HuH-7 (cell line): ENCODE results near the gene TADA2B.

ENCODE experiments used
- DNase-seq: peaks from one replicate; pipeline ENCODE4 v3.0.0; 2011; ENCODE audit warnings: low spot score

Gene TADA2B, protein sequence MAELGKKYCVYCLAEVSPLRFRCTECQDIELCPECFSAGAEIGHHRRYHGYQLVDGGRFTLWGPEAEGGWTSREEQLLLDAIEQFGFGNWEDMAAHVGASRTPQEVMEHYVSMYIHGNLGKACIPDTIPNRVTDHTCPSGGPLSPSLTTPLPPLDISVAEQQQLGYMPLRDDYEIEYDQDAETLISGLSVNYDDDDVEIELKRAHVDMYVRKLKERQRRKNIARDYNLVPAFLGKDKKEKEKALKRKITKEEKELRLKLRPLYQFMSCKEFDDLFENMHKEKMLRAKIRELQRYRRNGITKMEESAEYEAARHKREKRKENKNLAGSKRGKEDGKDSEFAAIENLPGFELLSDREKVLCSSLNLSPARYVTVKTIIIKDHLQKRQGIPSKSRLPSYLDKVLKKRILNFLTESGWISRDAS

DNA sequence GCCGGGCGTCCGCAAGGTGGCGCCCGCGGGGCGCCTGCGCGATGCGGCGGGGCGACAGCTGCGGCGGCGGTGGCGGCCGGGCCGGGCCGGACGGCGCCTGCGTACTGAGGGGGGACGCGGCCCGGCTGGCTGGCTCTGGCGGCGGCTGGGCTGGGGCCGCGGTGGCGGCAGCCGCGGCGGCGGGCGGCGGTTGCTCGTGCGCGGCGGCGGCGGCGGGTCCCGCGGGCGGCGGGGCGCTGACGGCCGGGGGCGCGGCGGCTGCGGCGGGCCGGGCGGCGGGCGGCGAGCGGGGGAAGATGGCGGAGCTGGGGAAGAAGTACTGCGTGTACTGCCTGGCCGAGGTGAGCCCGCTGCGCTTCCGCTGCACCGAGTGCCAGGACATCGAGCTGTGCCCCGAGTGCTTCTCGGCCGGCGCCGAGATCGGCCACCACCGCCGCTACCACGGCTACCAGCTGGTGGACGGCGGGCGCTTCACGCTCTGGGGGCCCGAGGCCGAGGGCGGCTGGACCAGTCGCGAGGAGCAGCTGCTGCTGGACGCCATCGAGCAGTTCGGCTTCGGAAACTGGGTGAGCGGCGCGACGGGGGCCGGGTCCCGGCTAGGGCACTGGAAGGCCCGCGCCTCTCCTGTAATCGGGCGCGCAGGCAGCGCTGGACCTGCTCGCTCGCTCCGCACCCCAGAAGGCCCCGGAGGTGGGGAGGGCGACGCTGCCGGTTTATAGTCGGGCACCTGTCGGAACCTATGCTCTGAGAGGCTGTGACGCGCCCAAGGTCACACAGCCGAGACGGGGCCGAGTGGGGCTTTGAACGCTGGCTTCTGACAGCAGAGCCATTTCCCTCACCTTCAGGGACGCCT, at the start of gene TADA2B:
Gene TADA2B, plus strand, starts transcription at position 89 of the 853 bp plus-strand sequence. Its CDS starts 208 bp downstream, at position 297.
- DNase-seq: no peak

DNA sequence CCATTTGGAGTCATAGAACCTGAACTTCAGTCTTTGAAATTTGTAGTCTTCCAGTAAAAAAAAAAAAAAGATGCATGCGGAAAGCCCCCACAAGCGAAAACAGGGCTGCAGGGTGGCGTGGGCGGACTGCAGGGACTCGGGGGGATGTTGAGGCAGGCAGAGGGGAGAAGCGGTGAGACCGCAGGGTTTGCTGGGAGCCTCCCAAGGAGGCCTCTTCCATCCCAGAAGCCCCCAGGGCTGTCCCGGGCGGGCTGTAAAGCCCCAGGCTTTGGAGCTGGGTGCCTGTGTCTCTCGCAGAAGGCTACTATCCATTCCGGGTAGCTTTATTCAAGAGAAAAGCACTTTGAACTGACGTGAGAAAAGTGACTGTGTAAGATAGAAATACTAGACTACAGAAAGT, 46.7 kb upstream of the TADA2B start:
- no peak for DNase-seq

DNA sequence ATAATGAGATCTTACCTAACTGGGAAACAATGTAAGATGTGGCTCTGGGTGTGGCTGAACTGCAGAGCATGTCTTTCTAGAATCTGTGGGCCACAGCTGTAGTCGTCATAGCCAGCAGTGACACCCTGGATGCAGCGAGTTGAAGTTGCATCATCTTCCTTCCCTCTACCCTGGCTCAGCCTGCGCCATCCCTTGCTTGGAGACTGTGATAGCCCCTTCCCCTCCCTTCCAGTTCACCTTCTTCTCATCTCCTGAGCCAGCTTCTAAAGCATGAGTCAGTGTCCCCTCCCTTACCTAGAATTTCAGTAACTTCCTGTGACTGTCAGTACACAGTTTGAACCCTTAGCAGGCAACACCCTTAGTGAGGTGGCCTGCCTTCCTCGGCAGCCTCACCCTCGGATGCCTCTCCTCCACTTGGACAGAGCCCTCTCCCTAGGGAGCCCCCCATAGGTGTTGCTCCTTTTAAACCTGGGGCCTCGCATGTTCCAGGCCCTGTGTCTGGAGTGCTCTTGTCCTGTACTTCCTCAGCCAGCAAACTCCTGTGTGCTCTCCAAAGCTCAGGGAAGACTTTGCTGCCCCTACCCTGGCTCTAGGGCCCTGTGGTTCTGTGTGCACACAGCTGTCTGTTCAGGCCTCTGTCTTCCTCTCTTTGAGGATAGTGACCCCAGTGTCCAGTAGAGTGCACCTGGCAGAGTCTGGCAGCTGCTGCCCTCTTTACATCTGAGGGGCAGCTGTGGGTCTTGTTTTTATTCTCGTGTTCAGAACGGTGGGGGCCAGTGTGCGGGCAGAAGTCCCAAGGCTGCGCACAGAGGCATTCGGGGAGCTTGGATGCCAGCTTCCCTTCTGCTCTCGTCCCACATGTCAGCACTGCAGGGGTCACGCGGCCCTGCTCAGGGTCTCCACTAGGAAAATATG, 43.7 kb upstream of the TADA2B start:
- DNase-seq: no peak

DNA sequence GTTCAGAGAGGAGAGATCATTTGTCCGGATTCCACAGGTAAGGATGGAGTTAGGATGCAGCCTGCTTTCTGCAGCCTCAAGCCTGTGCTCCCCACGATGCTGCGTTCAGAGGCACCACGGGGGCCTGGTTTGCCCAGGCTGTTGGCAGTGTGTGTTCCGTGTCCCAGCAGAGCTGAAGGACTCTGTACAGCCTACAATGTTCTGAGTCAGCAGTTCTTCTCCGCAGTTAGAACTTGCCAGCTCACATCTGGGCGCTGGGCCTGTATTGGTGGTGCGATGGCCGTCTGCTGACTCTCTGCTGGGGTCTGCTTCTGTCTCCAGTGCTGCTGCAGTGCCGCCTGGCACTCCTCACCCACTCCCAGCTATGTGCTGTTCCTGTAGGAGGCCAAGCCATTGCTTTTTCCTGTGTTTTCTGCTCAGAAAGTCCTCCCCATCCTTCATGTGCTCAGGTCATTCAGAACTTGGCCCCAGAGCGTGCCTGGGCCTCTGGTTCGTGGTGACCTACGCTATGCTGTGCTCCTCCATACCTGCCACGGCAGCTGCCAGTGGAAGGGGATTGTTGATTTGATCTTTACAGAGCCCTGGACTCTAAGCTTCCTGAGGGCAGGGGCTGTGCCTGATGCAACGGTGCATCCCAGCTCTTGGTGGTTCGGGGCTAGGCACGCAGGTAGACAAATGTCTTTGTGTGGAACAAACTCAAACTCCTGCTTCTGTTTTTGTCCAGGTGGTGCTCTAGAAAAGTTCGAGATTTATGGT, 42.6 kb upstream of the TADA2B start:
- no peak for DNase-seq

DNA sequence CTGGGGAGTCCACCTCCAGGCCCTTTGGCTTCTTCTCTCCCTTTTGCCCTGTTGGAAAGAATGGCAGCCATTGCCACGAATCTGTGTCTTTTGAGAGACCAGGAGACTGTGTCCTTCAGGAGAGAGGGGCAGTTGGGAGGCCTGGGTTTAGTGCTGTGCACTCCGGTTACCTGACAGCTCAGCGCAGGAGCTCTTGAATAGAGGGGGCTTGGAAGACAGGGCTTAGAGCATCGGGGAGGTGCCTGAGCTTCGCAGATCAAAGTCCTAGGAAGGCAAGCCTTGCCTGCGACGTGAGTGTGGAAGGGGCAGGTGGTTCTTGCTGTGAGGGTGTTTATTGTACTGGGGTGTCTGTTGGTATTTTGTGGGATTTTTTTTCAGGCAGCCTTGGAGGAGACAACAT, 41.9 kb upstream of the TADA2B start:
- DNase-seq: no peak

DNA sequence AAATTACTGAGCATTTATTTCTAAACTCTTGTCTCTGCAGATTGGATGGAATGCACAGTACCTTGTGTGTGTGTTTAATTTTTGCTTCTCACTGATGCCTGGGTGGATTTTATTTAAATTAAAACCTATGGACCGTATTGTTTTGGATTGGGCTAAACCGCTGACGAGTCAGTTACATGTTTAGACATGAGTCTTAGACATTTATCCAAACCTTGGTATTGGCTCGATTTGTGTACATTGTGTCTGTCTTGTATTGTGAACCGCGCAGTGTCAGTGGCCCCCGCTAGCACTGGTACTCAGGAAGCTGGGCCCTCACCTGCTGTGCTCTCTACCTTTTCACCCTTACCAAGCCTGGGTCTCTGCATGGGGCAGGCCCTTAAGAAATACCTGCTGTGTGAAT, 40.8 kb upstream of the TADA2B start:
- DNase-seq: no peak

DNA sequence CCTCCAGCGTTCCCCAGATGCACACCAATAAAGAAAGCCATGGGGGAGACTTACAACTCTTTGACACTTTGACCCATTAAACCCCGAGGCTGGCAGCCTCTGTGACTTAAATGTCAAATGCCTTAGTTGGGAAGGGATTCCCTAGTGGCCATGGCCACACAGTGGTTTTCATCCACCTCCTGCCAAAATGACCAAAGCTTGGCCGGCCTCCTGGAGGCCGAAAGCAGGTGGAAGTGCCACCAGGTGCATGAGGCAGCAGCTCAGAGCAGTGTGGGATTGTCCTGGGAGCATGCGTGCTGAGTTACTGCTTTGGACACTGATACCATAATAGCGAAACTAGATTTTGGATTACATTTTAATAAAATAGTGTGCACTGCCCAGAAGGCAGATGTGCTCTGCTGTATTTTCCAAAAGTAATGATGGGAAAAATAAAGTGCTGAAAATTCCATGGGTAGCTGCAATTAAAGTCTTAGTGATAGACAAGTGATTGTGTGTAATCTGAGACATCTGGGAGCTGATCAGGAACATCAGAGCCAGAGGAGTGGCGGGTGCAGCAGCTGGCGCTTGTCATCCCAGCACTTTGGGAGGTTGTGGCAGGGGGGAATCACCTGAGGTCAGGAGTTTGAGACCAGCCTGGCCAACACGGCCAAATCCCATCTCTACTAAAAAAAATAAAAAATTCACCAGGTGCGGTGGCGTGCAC, 39.8 kb upstream of the TADA2B start:
- no peak for DNase-seq

DNA sequence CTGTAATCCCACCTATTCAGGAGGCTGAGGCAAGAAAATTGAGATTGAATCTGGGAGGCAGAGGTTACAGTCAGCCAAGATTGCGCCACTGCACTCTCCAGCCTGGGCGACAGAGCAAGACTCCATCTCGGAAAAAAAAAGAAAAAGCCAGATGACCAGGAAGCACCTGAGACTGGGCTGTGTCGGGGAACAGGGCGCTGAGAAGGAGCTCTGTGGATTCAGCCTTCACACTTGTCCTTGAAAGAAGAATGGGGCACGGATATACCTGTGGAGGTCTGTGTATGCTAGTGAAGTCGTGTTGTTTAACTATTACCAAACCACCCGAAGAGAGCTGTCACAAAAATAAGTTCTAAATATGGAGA, 39.3 kb upstream of the TADA2B start:
- no peak for DNase-seq

DNA sequence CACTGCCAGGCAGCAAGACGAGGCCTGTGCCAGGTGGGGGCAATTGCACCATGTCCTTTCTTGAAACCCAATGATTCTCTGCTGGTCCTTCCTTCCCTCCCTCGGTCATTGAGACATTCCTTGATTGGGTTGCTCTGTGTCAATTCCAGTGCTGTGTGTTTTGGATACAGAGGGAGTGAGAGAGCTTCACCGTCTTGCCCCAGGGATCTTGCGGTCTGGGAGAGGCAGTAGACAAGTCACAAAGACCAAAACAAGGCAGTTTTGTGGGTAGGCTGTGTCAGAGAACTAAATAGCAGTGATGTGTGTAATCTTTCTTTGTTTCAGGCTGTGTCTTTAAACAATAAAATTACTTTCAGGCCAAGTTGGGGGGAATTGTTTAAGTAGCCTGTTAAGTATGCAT, 38.8 kb upstream of the TADA2B start:
- no peak for DNase-seq

DNA sequence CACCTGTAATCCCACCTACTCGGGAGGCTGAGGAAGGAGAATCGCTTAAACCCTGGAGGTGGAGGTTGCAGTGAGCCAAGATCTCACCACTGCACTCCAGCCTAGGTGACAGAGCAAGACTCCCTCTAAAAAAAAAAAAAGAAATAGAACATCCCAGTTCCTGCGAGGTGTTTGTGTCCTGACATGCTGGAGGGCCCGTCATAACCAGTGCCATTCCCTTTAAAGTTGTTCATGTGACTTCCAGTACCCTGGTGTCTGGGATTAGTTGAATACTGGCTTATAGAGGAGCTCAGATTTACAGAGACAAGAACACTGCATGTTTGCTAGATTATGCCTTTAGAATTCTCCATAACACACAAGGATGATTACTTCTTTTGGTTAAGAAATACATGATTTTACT, 37.6 kb upstream of the TADA2B start:
- no peak for DNase-seq

DNA sequence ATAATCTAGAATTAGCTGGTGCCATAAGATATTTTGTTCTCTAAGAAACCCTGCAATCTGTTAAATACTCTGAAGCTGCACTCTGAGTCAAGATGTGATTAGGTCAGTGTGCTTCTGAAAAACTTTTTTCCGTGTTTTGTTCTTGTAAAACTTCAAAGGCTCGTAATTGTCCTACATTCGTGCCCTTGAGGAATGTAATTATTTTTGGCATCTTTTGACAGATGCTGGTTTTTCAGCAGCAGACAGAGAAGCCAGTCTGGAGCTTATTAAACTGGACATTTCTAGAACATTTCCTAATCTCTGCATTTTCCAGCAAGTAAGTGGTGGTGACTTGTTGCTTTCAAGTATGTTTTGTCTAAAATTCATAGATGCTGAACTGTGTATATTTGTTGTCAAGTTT, 36.8 kb upstream of the TADA2B start:
- DNase-seq: no peak

DNA sequence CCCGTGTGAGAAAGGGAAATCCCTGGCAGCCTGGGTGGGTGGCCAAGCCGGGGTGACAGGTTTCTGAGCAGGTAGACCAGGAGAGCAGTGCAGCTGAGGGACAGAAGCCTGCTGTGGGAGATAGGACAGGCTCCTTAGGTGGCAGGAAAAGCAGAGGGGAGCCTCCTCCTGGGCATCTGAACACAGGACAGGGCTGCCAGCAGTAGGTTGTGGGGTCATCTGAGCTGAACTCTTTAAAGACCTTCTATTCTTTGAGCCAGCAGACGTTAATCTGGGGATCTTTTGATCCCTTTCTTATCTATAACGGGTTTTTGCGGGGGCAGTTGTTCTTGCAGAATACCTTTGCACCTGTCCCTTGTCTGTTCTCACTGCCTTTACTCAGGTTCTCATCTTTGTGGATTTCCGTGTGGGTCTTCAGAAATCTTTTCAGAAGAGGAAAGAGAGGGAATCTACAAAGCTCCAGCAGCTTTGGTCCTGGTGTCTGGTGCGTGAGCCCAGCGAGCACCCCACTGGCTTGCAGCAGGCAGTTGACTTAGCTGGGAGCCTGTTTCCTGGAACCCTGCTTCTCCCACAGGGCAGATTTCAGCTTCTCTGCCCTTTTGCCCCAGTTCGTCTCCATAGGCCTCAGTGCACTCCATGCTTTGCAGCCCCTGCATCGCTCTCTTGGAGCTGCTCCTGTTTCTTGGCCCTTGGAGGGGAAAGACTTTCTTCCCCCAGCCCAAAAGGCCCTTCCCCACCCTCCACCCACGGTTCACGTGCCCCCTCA, 35.8 kb upstream of the TADA2B start:
- no peak for DNase-seq

DNA sequence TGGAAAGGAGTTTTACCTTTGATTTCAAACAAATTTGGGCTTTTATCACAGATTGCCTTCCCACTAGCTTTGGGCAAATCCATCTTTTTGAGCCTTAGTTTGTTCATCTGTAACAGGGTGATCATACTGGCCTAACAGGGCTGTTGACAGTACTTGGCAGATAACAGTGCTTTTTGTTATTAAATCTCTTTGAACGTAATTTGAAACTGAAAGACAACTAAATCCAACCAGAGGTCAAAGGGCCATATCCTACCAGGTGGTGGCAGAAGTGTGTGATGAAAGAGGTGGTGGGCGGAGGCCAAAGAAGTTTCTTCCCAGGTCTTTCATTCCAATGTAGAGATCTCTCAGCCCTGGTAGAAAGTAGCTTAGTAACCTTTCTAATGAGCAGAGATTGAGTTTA, 35.2 kb upstream of the TADA2B start:
- peak; percentile 52 for DNase-seq

DNA sequence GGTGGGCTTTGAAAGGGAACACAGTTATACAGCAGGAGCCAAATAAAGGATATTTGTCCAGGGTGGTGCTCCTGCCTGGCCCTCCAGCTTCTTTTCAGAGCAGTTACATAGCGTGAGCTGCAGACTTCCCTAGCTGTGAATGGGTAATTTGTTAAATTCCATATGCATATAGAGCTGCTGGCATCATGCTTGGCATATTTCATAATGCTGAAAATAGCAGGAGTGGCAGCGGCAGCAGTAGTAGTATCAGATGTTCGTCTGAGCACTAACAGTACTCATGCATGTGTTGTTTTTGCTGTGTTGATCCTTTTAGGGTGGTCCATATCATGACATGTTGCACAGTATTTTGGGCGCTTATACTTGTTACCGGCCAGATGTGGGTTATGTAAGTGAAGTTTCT, 33.6 kb upstream of the TADA2B start:
- DNase-seq: no peak

DNA sequence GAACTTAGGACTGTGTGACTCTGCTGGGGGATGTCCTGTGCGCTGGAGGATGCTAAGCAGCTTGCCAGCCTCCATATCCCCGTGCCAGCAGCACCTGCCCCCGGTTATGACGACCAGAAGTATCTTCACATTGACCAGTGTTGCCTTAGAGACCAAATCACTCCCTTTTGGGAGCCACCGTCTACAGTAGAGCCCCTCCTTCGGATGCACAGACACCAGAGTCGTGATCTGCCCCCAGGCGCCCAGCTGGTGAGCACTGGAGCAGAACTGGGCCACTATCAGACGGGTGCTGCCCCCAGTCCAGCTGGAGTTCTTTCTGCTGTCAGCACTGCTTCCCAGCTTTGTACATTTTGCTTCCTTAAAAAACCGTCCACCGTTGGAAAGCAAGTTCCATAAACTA, 30.0 kb upstream of the TADA2B start:
- DNase-seq: no peak

DNA sequence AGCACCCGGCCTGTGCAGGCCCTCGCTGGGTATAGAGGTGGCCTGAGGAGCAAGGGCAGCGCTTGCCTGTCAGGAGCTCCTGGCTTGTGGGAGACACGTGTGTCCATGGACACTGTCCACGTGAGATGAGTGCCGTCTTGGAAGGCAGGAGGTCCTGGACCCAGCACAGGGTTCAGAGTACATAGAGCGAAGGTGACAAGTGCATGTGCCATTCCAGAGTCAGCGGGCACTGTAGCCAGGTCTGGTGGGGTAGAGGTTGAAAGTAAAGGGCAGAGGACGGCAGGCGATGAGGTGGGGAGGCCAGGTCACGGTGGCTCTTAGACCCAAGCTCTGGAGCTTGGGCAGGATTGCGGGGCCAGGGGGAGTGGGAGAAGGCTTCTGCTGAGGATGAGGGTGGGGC, 28.4 kb upstream of the TADA2B start:
- no peak for DNase-seq

DNA sequence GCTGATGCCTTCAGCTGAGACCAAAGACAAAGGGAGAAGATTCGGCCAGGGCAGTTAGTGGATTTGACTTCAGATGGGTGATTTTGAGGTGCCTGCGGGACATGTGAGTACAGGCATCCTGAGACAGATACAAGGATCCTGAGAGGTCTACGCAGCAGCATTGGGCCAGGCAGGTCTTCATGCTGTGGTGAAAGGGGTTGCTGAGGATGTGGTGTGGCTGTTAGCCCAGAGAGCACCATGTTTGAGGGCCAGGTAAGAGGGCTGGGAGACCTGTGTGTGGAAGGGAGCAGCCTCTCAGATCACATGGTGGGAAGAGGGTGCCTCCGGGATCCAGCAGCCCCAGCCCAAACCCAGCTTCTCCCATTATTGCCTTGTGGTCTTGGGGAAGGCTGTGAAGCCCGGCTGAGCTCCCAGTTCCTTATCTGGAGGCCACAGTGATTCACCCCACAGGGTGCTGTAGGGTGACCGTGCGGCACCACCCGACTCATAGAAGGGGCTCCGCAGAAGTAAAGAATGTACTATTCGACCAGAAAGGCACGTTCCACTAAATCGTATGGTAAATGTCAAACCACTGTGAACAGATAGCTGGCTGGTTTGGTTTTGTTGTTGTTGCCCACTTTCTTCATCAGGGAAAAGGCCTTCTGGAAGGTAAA, 27.7 kb upstream of the TADA2B start:
- no peak for DNase-seq

DNA sequence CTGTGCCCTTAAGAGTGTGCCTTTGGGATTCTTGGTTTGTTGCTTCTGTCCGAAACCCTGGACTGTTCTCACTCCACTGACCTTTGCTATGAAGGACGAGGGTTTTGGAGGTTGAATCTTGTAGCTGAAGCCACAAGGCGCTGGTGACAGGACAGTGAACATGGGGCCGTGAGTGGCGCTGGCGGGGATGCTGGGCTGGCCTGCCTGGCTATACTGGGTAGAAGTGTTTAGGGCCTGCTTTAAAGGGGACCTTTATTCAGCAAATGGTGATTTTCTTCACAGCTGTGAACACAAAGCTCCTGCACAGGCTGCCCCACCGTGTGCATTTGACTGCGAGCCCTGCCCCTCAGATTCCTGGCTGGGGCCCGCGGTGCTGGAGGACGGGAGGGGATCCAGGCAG, 27.1 kb upstream of the TADA2B start:
- no peak for DNase-seq

DNA sequence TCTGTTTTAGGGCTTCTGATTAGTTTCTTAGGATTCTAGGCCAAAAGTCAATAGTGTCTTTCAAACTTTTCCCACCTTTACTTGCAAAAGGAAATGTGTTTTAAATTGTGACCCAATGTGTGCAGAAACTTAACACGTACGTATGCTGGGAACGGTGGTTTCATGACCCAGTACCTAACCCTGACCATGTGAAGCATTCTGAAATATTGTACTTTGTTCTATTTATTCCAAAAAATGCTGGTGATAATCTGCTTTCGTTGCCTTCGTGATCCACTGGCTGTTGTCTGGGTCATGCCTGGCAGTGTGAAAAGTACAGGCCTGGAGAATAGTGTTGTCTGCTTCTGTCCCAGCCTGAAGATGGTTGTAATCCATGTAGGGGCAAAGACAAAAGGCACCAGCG, 26.7 kb upstream of the TADA2B start:
- DNase-seq: no peak
